ENCODE measurements around the gene ANKRD52.
A peak's percentile ranks its signal among the peaks of the same experiment; 100 is the strongest.

The ANKRD52 gene

DNA sequence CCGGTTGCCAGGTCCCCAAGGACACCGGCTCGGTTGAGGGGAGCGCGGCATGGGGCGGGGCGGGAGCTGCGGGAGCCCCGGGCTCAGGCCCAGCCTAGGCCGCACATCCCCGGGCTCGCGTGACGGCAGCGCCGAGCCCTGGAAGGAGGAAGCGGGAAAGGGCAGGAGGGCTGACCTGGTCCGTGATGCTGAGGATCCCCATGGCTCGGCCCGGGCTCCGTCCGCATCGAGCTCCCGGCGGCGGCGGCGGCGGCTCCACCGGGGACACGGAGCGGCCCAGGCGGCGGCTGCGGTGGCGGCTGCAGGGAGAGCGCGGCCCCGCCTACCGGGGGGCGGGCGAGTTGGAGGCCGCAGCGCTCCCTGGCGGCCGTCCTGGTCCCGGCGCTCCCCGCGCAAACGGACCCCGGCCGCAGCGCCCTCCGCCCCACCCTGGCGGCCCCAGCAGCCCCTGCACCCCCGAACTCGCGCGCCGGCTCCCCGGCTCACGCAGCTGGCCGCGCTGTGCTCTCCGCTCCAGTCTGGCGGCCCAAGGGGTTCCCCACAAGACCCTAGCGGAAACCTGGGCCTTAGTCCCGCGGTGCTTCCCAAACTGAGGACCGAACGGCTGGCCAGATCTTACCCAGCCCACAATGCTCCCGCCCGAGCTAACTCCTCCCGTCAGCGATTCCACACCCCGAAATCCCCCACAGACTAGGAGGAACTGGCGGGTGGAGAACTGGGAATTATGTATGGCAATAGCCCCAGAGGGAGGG lies at the start of gene ANKRD52:
Gene ANKRD52 (minus strand): TSS at position 317 of the 752 bp plus-strand sequence. CDS start 115 bp downstream, at position 202.
- Histone ChIP-seq H3K9ac (ENCODE audit: low read length) (peak within 1 kb of the TSS; percentile 75), H3K36me3 (ENCODE audit: control insufficient read depth, low read depth, low read length) (peaks cover 25% of the 10 kb centered on the region), H3K9me3 (ENCODE audit: control insufficient read depth, low read depth, low read length) (no peaks in the 10 kb centered on the region), H3K27me3 (ENCODE audit: control insufficient read depth, insufficient read depth, low read length) (no peaks in the 10 kb centered on the region), H3K4me3 (ENCODE audit: low read length) (peak within 1 kb of the TSS; percentile 95), H3K4me1 (ENCODE audit: control insufficient read depth, low read depth, low read length) (peaks cover 17% of the 10 kb centered on the region), H3K27ac (ENCODE audit: low read length) (peak within 1 kb of the TSS; percentile 74)

DNA sequence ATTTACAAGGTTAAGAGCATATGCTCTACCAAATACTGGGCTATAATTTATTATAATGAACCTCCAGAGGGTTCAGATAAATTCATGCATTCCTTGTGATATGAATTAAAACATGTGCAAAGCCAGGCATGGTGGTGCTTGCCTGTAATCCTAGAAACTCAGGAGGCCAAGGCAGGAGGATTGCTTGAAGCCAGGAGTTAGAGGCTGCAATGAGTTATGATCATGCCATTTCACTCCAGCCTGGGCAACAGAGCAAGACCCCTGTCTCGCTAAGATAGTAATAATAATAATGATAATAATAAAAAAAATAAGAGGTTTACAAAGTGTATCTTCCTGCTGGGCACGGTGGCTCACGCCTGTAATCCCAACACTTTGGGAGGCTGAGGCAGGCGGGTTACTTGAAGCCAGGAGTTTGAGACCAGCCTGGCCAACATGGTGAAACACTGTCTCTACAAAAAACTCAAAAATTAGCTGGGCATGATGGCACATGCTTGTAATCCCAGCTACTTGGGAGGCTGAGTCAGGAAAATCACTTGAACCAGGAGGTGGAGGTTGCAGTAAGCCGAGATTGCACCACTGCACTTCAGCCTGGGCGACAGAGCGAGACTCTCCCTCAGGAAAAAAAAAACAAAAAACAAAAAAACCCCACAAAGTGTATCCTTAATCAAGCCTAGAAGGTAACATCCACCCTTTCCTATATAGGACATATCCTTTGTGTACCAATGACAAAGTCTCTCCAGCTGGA lies 49.2 kb upstream of the ANKRD52 start:
- Histone ChIP-seq H3K9ac (ENCODE audit: low read length) (no peak overlapping the region), H3K4me3 (ENCODE audit: low read length) (no peak overlapping the region), H3K27me3 (ENCODE audit: control insufficient read depth, insufficient read depth, low read length) (no peaks in the 10 kb centered on the region), H3K9me3 (ENCODE audit: control insufficient read depth, low read depth, low read length) (no peaks in the 10 kb centered on the region), H3K4me1 (ENCODE audit: control insufficient read depth, low read depth, low read length) (no peaks in the 10 kb centered on the region), H3K36me3 (ENCODE audit: control insufficient read depth, low read depth, low read length) (peaks cover 51% of the 10 kb centered on the region), H3K27ac (ENCODE audit: low read length) (no peak overlapping the region)

DNA sequence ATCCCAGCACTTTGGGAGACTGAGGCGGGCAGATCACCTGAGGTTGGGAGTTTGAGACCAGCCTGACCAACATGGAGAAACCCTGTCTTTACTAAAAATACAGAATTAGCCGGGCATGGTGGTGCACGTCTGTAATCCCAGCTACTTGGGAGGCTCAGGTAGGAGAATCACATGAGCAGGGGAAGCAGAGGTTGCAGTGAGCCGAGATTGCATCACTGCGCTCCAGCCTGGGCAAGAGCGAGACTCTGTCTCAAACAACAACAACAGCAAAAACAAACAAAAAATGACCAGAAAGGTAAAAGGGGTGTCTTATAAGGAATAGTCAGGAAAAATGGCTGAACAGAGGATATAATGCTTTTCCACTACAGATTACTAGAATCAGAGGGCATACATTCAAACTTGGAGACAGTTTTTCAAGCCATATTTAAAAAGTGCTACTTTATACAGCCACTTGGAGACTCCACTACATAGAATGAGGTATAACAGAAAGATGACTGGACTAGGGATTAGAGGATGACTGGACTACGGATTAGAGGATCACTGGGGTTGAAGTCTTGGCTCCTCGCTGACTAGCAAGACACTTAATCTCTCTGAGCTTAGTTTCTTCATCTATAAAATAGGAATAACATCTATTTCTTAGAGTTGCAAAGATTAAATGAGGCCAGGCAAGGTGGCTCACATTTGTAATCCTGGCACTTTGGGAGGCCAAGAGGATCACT lies 46.8 kb upstream of the ANKRD52 start:
- no peak overlapping the region for H3K9ac ChIP-seq (ENCODE audit: low read length)
- no peak overlapping the region for H3K27ac ChIP-seq (ENCODE audit: low read length)
- no peaks in the 10 kb centered on the region for H3K27me3 ChIP-seq (ENCODE audit: control insufficient read depth, insufficient read depth, low read length)
- H3K36me3 ChIP-seq (ENCODE audit: control insufficient read depth, low read depth, low read length) = peaks cover 36% of the 10 kb centered on the region
- H3K4me3 ChIP-seq (ENCODE audit: low read length) = no peak overlapping the region
- peaks cover 7% of the 10 kb centered on the region for H3K4me1 ChIP-seq (ENCODE audit: control insufficient read depth, low read depth, low read length)
- no peaks in the 10 kb centered on the region for H3K9me3 ChIP-seq (ENCODE audit: control insufficient read depth, low read depth, low read length)

DNA sequence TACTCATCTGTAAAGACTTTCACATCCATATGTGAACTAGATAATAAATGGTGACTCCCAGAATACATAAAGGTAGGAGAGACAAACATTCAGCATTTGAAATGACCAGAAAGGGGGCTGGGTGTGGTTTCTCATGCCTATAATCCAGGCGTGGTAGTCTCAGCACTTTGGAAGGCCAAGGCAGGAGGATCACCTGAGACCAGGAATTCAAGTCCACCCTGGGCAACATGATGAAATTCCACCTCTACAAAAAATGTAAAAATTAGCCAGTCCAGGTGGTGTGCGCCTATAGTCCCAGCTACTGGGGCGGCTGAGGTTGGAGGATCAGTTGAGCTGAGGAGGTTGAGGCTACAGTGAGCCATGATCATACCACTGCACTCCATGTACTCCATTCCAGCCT lies 46.1 kb upstream of the ANKRD52 start:
- Histone ChIP-seq H3K9me3 (ENCODE audit: control insufficient read depth, low read depth, low read length) (no peaks in the 10 kb centered on the region), H3K4me3 (ENCODE audit: low read length) (no peak overlapping the region), H3K4me1 (ENCODE audit: control insufficient read depth, low read depth, low read length) (peaks cover 7% of the 10 kb centered on the region), H3K27ac (ENCODE audit: low read length) (no peak overlapping the region), H3K27me3 (ENCODE audit: control insufficient read depth, insufficient read depth, low read length) (no peaks in the 10 kb centered on the region), H3K9ac (ENCODE audit: low read length) (no peak overlapping the region), H3K36me3 (ENCODE audit: control insufficient read depth, low read depth, low read length) (peaks cover 30% of the 10 kb centered on the region)

GRCh38 chr12:56300644-56301464 lies 42.7 kb upstream of the ANKRD52 start:
- Histone ChIP-seq H3K9ac (ENCODE audit: low read length) (peak overlapping the region; percentile 71), H3K4me1 (ENCODE audit: control insufficient read depth, low read depth, low read length) (peaks cover 12% of the 10 kb centered on the region), H3K4me3 (ENCODE audit: low read length) (peak overlapping the region; percentile 94), H3K36me3 (ENCODE audit: control insufficient read depth, low read depth, low read length) (peaks cover 20% of the 10 kb centered on the region), H3K27me3 (ENCODE audit: control insufficient read depth, insufficient read depth, low read length) (no peaks in the 10 kb centered on the region), H3K27ac (ENCODE audit: low read length) (peak overlapping the region; percentile 93), H3K9me3 (ENCODE audit: control insufficient read depth, low read depth, low read length) (no peaks in the 10 kb centered on the region)

GRCh38 chr12:56299853-56300643 lies 41.9 kb upstream of the ANKRD52 start, which contains the start of gene CS:
Gene CS (minus strand): TSS chr12:56300330. CDS start chr12:56300201, 129 bp downstream.
- H3K27ac ChIP-seq (ENCODE audit: low read length) = peak within 1 kb of the TSS; percentile 93
- H3K9ac ChIP-seq (ENCODE audit: low read length) = peak within 1 kb of the TSS; percentile 88
- no peaks in the 10 kb centered on the region for H3K27me3 ChIP-seq (ENCODE audit: control insufficient read depth, insufficient read depth, low read length)
- peaks cover 12% of the 10 kb centered on the region for H3K4me1 ChIP-seq (ENCODE audit: control insufficient read depth, low read depth, low read length)
- H3K36me3 ChIP-seq (ENCODE audit: control insufficient read depth, low read depth, low read length) = peaks cover 13% of the 10 kb centered on the region
- H3K9me3 ChIP-seq (ENCODE audit: control insufficient read depth, low read depth, low read length) = no peaks in the 10 kb centered on the region
- H3K4me3 ChIP-seq (ENCODE audit: low read length) = peak within 1 kb of the TSS; percentile 94

- Histone ChIP-seq H3K4me3 (ENCODE audit: low read length) (peak overlapping the region; percentile 94), H3K36me3 (ENCODE audit: control insufficient read depth, low read depth, low read length) (peaks cover 13% of the 10 kb centered on the region), H3K27ac (ENCODE audit: low read length) (peak overlapping the region; percentile 9), H3K4me1 (ENCODE audit: control insufficient read depth, low read depth, low read length) (peaks cover 12% of the 10 kb centered on the region), H3K9me3 (ENCODE audit: control insufficient read depth, low read depth, low read length) (no peaks in the 10 kb centered on the region), H3K27me3 (ENCODE audit: control insufficient read depth, insufficient read depth, low read length) (no peaks in the 10 kb centered on the region), H3K9ac (ENCODE audit: low read length) (peak overlapping the region; percentile 88)
These were observed 41.2 kb upstream of the ANKRD52 start for GRCh38 chr12:56299308-56299852.

- Histone ChIP-seq H3K9ac (ENCODE audit: low read length) (peak overlapping the region; percentile 88), H3K4me3 (ENCODE audit: low read length) (peak overlapping the region; percentile 94), H3K36me3 (ENCODE audit: control insufficient read depth, low read depth, low read length) (peaks cover 13% of the 10 kb centered on the region), H3K27me3 (ENCODE audit: control insufficient read depth, insufficient read depth, low read length) (no peaks in the 10 kb centered on the region), H3K27ac (ENCODE audit: low read length) (no peak overlapping the region), H3K4me1 (ENCODE audit: control insufficient read depth, low read depth, low read length) (peaks cover 12% of the 10 kb centered on the region), H3K9me3 (ENCODE audit: control insufficient read depth, low read depth, low read length) (no peaks in the 10 kb centered on the region)
These were observed 40.6 kb upstream of the ANKRD52 start for GRCh38 chr12:56298828-56299227.

DNA sequence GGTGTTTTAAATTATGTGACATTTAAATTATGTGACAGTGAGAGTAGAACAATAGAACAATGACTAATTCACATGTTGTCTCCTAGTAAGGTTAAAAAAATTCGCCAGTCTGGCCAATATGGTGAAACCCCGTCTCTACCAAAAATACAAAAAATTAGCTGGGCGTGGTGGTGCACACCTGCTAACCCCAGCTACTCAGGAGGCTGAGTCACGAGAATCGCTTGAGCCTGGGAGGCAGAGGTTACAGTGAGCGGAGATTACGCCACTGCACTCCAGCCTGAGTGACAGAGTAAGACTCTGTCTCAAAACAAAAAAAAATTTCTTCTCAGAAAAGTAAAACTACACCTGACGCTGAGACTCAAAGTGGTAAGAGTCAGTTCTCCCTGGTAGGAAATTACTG lies 39.2 kb upstream of the ANKRD52 start:
- Histone ChIP-seq H3K9ac (ENCODE audit: low read length) (no peak overlapping the region), H3K4me1 (ENCODE audit: control insufficient read depth, low read depth, low read length) (peaks cover 12% of the 10 kb centered on the region), H3K36me3 (ENCODE audit: control insufficient read depth, low read depth, low read length) (peaks cover 13% of the 10 kb centered on the region)

GRCh38 chr12:56296295-56296694 lies 38.1 kb upstream of the ANKRD52 start:
- peaks cover 18% of the 10 kb centered on the region for H3K36me3 ChIP-seq (ENCODE audit: control insufficient read depth, low read depth, low read length)
- H3K4me3 ChIP-seq (ENCODE audit: low read length) = no peak overlapping the region

More for the DNA sequence above, 39.2 kb upstream of the ANKRD52 start:
- H3K27me3 ChIP-seq (ENCODE audit: control insufficient read depth, insufficient read depth, low read length) = no peaks in the 10 kb centered on the region
- H3K9me3 ChIP-seq (ENCODE audit: control insufficient read depth, low read depth, low read length) = no peaks in the 10 kb centered on the region
- H3K27ac ChIP-seq (ENCODE audit: low read length) = no peak overlapping the region
- H3K4me3 ChIP-seq (ENCODE audit: low read length) = no peak overlapping the region

More at GRCh38 chr12:56296295-56296694, 38.1 kb upstream of the ANKRD52 start:
- Histone ChIP-seq H3K27me3 (ENCODE audit: control insufficient read depth, insufficient read depth, low read length) (no peaks in the 10 kb centered on the region), H3K27ac (ENCODE audit: low read length) (no peak overlapping the region), H3K4me1 (ENCODE audit: control insufficient read depth, low read depth, low read length) (peaks cover 12% of the 10 kb centered on the region), H3K9ac (ENCODE audit: low read length) (no peak overlapping the region), H3K9me3 (ENCODE audit: control insufficient read depth, low read depth, low read length) (no peaks in the 10 kb centered on the region)

All from iPS-18a (cell line).